HG03196 (cell line): ENCODE results near the gene STK17B.

ENCODE experiments used
- ATAC-seq: cut with Tn5 transposase; IDR thresholded peaks from one replicate; pipeline ENCODE4 v1.9.1; 2021; ENCODE audit not compliant: unreplicated experiment

Gene STK17B

DNA sequence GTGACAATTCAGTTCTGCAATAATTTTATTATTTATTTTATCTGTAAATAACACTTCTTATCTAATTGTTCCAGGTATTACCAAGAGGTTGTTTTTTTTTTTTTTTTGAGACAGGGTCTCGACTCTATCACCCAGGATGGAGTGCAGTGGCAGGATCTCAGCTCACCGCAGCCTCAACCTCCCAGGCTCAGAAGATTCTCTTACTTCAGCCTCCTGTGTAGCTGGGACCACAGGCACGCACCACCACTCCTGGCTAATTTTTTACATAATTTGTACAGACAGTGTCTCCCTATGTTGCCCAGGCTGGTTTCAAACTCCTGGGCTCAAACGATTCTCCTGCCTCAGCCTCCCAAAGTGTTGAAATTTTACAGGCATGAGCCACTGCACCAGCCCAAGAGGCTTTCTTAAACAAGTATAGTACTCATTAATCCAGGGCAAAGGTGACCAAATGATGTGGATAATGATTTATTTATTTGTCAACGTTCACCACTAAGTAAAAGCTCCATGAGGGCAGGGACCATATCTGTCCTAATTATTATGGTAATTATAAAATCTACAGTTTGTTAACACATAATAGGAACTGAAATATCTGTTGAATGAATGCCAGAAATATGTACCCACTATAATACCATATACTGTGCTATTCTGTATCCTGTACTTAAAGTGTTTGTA, 12.0 kb downstream of the STK17B start:
- ATAC-seq = no peak

DNA sequence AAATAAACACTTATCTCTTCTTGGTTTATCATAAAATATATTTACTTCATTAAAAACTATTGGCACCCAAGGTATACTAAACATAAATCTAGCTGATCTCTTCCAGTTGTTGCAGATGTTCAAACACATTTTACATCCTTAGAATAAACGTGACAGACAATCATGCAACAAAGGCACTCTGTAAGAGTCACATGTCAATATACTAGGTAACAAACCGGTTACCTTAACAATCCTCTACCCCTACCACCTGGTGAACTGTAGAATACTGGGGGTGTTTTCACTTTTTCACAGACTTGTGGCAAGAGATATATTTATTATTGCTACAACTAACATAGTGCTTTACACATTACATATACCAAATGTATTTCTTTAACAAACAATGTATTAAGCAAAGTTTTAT, 15.8 kb downstream of the STK17B start:
- no peak for ATAC-seq

DNA sequence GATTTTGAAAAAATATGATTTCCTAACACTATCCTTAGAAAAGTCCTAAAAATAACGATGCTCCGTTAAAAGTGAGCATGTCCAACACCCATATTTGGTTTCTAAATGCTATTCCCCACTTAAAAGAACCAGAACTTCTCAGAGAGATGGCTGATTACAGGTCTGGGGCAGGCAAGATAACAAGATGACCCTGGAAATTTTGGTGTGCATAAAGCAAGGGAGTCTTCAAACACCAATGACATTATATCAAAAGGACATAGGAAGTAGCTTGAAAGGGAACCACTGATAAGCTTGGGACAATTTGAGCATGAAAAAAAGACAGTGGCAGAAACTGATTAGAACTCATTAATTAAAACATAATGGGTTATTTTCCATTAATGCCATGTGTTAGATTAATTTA, 17.9 kb downstream of the STK17B start:
- no peak for ATAC-seq

DNA sequence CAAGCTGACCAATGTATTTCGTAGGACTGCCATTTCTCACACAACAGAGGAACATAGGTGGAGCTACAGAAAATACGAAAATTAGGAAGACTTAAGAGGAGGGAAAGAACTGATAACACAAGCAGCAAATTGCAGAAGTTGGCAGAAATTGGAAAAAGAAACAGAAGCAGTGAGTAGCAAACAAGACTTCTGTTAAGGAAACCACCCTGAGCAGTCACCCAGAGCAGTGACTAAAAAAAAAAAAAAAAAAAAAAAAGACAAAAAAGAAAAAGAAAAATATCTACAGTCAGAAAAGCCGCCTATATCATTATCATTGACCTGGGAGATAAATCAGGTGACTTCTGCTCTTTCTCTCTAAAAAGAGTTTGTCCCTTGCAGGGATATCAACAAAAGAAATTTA, 21.4 kb downstream of the STK17B start:
- ATAC-seq = no peak

DNA sequence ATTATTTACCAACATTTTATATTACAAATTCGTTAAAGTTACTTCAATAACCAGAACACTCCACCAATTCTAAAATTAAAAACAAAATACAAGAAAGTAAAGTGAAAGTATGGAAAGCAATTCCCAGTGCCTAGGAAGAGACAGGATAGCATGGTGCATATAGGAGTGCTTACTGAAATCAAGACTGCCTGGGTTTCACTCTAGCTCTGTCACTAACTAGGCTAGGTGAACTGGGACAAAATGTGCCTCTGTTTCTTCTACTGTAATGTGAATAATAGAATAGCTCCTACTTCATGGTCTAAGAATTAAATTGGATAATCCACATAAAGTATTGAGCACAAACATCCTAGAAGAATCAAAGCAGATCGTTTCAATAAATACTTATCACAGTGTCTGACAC, 22.6 kb downstream of the STK17B start:
- ATAC-seq = no peak

DNA sequence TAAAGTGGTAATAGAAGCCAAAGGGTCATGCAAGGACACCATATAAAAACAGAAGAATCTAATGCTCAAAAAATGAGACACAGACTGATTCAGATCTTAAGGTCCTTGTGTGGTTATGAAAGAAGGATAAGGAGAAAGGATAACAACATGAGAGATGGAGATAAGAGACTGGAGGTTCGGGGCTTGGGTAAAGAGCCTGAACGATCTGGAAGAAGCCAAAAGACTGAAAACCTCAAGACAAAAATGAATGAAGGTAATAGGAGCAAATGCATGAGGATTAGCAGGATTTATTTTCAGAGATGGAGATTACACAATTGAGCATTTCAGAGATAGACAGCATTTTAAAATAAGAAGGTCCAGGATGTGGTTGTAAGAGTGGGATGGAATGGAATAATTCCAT, 26.1 kb downstream of the STK17B start:
- ATAC-seq = no peak

DNA sequence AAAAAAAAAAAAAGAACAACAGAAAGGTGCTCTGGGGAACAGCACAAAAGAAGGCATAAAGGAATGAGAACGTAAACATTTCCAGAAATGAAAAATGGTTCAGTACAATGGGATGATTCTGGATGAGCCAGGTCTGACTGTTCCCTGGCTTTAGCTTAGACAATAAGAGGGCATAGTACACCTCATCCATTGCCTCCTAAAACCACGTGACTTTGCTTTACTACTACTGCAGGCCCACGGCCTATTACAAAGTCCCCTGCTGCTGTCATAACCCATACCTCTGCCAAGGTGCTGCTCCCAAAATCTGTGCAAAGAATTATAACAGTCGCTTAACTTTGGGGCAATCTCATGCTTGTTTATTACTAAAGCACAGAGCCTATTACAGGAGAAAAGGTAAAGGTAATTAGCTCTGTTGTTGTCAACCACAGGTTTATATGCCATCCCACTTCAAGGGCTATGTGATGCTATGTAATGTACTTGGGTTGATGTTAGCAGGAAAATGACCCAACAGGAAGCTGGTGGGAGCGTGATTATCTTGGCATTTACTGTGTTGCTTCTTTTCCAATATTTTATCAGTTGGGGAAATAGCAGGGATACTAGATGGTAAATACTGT, 26.8 kb downstream of the STK17B start:
- no peak for ATAC-seq

DNA sequence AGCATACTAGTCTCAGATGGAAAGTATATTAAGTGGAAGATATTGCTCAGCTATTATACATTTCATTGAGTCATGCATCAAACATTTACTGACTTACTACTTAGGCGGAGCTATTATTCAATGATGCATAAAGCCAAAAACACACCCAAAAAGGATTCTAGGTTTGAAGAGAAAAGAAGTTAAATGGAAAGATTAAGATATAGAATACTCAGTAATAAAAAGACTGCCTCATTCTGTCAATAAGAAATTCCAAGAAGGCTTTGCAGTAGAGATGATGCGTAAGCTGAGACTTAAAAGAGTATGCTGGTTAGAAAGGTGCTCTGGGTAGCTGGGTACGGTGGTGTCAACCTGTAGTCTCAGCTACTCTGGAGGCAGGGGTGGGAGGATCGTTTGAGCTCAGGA, 27.6 kb downstream of the STK17B start:
- ATAC-seq = no peak

DNA sequence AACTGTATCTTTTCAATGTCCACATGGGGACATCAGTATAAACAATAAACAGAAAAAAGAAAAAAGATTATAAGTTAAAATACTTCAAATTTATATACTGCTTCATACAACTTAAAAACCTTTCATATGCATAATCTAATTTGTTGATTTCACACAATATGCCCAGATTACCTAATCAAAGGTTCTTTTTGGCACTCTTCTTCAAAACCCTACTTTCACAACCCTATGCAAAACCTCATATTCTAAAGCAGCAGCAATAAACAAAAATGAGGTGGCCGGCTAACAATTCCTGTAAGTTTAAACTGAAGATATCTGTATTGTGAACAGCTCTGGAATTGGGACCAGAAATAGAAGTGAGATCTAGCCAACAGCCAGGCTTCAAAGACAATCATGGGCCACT, 28.6 kb downstream of the STK17B start:
- ATAC-seq = no peak

DNA sequence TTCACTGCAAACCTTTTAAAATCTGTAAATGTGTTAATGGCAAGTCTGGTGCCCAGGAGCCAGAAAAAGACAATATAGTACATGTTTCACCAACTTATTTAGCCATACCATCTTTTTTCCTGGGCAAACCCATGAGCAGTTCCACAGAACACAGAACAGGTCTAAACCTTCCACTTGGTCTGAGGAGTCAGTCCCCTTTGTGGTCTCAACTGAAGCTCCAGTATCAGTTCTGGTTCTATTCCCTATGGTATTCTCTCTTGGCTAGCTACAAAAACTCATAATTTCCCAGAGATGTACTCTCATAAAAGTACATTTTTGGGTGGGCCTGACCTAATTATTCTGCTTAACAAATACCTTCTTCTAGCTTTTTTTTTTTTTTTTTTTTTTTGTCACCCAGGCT, 31.2 kb downstream of the STK17B start:
- ATAC-seq = no peak

DNA sequence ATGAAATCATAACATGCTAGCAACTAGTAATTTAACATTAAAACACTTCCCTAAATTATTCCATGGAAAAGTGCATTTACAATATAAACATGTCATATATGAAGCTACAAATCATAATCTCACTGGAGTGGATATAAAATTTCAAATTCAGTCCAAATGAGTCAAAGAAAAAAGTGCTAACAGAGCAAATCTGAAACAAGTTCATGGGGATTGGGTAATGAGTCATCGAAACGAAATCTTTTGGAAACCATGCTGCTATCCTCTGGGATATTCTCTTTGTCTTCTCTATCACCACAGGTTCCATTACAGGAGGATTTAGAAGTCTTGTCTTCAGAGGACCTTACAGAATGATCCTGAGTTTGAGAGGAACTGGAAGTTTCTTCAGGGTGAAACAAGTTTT, 34.1 kb downstream of the STK17B start:
- no peak for ATAC-seq

DNA sequence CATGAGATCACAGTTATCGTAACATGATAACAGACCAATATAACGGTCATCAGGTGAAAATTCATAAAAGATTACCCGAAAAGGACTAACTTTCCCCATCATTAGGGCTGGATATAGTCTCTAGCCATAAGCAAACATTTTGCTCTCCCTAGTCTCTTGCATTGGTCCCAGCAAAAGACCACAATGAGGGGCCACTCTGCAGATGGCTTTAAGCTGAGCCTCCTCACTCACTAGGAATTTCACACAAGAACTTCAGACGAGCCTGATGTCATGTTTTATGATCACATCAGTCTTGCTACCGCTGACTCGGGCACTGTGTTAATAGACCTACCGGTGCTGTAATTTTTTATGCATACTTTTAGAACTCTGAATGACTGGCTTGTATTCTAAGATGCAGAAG, 35.2 kb downstream of the STK17B start:
- no peak for ATAC-seq

DNA sequence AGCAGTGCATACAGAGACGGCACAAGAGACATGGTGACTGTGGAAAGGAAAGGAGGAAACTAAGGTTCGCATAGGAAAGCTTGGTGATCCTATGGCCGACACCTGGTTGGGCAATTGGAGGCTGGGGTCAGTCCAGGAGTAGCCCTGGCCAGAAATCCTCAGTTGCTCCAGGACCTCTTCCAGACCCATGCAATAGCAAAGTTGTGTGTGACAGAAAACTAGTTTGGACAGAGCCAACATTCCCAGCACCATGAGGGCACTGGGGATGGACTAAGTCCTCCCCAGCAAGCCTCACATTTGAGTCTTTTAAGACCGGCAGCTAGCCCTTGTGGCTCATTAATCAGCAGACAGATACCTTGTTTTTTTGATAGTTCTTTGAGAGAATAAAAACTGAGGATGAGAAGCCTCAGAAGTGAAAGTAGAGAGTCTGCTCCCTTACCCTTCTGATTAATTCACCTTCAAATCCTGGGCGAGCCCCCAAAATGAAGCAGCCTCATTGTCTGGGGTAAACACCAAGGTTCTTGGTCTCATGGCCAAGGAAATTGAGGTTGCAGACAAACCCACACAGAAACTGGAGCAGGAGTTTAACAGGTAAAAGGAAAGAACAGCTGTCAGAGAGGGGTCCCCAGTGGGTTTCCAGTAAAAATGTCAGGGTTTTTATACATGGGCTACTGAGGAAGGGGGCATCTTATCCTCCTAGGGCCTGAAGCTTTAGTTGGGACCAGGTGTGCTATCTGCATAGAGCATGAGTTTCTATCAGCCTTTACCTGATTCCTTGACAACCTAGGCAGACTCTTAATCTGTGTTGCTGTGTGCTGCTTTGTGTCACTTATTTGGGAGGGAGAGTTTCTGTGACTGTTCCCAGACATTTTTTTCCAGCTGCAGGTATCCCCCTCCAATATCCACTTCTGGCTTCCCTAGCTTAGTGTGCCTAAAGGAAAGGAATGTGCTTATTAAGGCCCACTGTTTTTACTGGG, 39.1 kb downstream of the STK17B start:
- no peak for ATAC-seq

DNA sequence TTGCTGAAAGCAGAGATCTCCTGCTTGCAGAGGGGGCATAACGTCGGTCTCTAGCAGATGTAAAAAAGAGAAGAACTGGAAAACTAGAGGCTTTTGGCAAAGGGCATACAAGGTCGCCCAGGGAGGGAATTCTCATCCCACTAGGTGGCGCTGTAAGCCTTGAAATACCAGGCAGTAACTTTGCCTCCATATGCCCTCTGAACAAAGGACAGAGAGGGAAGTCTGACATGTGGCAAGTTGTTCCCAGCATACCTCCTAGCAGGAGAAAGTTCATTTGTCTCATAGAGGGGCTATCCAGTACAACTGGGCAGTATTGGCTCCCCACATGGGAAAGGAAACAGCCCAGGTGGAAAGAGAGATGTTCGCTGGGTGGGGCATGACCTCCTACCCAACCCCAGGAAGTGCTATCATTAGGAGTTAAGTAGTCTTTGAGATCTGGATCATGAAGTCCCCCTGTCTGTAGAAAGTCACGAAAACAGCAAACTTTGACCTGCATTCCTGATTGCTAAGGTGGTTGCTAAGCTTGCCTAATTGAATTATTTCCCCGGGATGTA, 39.9 kb downstream of the STK17B start:
- ATAC-seq = no peak

DNA sequence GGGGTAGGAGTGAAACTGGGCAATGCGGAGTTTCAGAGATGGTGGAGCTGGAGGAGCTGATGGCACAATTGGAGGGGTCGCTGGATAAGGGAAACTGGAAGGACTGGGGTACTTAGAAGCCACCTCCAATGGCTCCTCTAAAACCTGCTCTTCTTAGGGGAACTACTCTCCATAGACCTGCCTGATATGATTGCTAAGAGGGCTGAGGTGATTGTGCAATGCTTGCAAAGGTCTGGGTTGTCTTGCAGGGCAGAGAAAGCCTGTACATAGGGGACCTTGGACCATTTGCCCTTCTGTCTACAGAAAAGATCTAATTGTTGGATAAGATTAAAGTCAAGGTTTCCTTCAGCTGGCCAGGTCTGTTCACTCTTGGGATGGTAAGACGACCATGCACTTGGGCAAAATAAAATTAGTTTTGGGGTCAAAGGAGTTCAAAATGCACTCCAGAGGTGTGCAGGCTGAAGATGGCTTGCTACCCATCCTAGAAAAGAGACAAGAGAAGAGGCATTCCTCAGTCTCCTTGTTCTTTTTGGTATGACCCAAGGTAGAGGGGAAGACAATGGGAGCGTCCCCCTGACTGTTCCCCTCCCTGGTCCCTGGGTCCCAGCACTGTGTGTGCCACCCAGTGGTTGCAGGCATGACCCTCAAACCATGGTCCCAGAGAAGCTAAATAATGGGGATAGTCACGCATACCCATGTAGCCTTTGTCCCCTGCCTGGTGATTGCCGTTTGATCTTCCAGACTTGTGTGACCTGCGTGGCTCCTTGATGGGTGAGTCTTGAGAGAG, 41.1 kb downstream of the STK17B start:
- no peak for ATAC-seq

DNA sequence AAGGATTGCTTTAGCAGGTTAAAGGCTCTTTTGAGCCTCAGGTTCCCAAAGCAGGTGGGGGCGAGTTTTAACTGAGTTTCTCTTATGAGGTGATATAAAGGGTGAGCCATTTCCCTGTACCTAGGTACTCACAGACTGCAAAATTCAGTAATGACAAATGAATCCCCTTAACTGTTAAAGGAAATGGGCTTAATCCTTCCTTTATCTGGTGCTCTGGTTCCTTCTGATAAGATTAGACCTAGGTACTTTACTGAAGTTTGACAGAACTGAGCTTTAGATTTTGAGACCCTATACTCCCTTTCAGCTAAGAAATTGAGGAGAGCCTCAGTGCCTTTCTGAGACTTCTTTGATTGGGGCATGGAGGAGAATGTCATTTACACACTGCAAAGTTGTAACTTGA, 42.6 kb downstream of the STK17B start:
- no peak for ATAC-seq

DNA sequence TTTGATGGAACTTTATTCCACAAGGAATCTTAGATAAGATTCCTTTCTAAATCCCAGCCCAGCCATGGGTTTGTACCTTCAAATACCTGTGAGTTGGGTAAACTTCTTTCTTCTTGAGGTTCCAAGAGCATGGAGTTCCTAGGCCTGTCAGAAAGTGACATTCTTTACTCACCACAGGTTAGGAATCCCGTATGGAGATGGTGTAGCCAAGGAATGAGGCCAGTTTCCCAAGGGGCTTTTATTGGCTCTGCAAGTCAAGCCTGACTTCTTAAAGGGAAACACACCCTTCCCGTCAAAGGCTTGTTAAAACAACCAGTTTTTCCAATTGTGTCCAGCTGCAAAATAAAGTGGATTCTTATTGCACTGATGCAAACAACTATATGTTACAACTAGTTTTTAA, 45.8 kb downstream of the STK17B start:
- ATAC-seq = no peak

DNA sequence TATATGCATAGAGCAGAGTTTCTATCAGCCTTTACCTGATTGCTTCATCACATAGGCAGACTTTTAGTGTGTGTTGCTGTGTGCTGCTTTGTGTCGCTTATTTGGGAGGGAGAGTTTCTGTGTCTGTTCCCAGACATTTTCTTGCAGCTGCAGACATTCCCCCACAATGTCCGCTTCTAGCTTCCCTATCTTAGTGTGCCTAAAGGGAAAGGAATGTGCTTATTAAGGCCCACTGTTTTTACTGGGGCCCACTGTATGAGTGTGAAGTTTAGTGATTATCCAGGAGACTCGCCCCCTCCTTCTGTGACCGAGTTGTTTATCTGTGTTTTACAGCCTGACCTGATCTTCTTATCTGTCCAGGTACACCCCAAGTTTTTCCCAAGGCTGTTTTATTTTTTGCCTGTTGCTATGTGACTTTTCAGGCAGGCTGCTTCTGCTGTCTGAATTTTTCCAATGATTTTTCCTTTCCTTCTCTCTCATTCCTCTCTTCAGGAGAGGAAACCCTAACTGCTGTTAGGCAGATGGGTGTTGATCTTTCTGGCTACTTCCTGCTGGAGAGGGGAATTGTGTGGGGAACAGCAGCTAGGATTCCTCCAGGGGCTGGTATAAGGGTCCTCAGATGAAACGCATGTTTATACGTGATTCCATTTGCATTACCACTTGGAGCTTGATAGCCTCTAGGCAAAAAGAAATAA, 47.6 kb downstream of the STK17B start:
- ATAC-seq = no peak

DNA sequence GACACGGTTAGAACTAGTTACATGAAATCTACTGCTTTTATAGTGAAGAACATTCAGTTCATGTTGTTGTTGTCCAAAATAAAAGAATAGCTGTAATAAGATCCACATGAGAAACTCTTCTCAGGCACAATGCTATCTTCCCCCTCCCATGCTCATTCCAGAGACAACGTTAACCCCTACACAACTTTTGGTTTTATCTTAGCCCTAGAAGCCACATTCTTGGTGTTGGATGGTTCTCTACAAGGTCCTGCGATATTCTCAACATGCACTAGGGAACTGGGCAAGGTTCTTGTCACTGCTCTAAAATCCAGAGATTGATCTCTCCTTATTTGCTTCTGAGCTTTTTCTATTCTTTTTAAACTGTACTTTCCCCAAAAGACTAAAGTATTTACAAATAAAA, 51.5 kb downstream of the STK17B start:
- no peak for ATAC-seq

DNA sequence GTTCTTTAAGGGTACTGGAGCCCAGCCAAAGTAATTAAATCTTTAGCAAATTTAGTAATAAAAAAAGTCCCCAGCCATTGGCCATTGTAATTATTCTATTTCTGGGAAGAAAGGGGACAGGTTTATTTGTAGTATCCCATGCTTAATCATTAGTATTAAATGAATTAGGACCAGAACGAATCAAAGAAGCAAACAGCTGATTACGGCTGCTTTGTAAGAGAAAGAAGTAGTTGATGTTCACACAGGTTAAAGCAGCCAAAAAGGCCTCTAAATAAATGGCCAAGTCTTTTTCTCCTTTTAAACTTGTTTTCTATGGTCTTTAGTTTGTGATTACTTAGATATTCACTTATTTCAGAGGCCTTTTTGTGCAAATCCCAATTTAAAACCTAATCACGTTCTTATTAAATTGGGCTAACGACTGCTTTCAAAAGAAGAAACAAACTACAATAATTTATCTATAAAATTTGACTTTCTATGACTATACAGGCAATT, 54.1 kb downstream of the STK17B start:
- ATAC-seq = no peak
